HG03097 (cell line): Measurements from ENCODE around the gene COBL.

Experiments used
- ATAC-seq: cut with Tn5 transposase; IDR thresholded peaks from one replicate; pipeline ENCODE4 v1.9.1; 2021; ENCODE audit not compliant: unreplicated experiment, low FRiP score

Gene COBL

DNA sequence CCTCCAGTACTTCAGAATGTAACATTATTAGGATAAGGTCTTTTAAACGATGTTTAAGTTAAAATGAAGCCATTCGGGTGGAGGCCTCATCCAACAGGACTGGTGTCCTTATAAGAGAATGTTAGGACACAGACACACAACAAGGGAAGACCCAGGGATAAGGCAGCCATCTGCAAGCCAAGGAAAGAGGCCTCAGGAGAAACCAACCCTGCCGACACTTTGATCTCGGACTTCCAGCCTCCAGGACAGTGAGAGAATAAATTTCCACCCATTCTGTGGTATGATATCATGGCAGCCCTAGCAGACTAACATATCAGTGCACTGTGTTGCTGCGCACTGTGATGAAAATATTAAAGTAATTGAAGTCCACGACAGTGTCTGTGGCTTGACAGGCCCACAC is 250.8 kb downstream of the COBL start:
- ATAC-seq = no peak

DNA sequence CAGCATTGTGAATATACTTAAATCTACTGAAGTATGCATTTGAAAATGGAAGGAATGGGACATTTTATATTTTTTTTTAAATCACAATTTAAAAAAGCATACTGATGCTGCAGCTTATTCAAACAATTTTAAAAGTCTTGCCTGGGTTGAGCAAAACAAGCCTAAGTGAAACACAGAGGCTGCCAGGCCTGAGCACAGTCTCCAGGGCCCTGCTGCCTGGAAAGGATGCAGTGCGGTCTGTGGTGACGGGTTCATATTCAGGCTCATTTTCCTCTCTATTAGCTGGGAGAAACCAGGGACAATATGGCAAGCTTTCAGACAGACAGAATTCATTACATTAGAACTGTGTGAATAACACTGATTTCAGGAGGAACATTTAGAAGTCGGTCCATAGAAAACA is 251.9 kb downstream of the COBL start:
- no peak for ATAC-seq

DNA sequence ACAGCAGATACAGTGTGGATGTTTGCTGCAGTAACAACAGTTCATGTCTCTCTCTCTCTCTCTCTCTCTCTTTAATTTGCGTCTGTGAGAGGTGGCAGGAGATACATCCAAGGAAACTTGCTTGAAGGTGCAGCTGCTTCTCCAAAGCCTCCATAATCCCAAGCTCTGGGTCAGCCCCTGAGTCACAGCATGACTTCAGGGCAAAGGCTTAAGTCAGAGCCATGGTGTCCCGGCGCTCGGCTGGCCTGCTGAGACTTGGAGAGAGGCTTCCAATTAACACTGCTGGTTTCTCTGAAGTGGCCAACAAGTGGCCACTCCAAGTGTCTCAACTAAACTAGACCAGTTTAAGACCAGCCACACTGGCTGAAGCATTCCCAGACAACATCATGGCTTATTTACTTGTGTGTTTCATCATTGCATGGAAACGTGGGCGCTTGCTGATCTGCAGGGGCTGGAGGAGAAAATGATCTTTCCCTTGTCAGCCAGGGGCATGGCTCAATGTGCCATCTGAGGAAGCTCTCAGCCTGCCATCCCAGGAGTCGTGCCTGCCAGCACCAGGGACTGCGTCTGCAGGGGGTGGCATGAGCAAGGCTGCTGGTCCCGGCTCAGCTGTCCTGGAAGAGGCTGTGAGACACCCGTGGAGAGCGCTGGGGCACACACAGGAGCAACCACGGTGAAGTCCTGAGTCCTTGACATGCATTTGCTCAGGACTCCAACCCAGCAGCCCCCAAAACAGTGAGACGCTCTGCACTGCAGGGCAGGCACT is 254.2 kb downstream of the COBL start:
- no peak for ATAC-seq

DNA sequence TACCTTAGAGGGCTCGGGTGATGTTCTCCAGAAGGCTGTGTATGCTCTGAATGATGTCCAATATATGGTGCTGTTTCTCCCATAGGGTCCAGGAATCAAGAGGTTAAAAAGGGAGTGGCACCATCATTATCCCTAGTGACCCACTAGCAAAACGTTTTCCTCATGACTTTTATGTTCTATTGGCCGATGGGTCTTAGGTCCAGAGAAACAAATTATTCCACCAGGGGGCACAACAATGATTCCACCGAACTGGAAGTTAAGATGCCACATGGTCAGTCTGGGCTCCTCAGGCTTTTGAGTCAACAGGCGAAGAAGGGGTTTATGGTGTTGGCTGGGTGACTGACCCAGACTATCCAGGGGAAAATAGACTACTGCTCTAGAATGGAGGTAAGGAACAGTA is 256.1 kb downstream of the COBL start:
- ATAC-seq = no peak

DNA sequence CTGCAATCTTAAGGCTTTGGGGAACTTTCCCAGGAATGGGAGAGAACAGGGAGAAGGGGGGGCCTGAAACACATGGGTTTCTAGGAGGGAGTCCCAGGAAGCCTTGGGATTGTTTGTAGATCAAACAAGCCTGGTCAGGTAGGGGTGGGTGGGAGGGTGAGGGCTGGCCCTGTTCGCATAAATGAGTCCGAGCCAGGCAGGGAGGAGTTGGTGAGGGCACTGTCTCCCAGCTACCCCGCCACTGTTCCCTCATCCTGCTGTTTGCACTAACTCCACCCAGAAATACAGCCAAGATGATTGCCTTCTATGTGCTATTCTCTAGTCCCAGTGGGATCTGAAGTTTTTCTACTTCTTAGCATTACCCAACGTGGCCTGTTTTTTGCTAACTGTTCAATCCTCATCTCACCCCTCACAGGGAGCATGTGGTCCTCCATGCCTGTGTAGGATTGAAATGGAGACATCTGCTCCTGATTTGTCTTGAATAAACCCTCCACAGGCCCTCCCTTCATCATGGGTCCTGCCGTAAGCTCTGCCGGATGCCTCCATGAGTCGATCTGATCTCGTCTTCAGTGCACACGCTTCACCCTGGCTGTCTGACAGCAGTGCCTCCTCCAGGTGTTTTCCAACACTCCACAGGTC is 257.0 kb downstream of the COBL start:
- ATAC-seq = no peak

DNA sequence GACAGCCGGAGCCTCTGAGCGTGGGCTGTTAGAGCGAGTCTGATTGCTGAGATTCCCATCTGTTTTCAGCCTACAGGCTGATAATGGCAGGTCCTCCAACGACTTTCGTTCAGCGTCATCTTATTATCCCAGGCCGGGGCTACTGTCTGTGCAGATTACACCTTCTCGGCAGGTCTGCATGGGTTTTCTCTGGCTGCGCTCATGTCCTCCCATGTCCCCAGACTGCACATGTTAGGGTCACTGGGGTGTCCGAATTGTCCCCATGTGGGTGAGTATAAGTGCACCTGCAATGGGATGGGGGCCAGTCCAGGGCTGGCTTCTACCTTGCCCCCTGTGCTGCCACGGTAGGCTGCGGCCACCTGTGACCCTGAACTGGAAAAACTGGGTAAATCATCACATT is 257.8 kb downstream of the COBL start:
- no peak for ATAC-seq

DNA sequence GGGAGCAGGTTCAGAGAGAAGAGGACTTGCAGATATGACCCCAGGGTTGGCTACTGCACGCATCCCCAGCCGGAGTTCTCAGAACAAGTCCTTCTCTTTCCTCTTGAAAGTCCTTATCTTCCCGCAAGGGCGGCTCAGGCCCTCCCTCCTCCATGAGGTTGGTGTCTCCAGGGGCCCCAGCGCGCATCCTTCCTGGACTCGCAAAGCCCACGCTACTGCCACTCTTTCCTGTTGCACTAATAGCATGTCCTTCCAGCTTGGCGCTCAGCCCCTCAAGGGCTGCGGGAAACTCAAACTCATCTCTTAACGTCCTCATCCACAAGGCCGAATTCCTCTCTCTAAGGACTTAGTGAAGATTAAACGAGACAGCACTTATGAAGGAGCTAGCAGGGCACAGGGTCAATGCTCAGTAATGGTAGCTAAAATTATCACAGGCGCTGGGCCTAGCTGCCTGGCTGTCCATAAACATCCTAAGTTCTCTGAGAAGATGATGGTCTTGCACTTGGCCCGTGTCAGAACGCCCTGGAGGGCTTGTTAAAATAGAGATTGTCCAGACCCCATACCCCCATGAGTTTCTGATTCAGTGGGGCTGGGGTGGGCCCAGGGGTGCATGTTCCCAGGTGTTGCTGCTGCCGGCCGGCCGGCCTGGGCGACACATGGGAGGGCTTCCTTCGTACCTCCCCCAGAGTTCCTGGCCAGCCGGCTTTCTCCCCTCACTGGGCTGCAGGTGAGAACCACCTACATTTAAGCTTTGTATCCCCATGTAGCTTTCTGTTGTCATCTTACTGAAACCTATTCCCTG is 261.4 kb downstream of the COBL start:
- no peak for ATAC-seq

DNA sequence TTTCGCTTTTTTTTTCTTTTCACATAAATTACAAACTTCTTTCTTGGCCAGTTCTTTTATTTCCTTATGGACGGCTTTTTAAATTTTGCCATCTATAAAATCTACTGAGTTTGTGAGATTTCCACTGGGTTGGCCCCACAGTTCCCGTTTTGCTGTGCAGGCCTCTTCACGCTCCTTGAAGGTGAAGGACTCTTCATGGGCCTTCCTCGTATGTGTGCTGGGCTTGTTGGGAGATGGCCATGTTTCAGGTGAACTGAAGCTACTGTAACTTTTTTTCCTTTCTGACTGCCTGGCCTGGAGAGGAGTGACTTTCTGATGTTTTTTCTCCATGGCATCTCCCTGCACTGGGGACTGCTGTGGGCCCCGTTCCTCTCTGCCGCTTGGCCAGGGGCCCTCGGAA is 262.4 kb downstream of the COBL start:
- ATAC-seq = no peak

DNA sequence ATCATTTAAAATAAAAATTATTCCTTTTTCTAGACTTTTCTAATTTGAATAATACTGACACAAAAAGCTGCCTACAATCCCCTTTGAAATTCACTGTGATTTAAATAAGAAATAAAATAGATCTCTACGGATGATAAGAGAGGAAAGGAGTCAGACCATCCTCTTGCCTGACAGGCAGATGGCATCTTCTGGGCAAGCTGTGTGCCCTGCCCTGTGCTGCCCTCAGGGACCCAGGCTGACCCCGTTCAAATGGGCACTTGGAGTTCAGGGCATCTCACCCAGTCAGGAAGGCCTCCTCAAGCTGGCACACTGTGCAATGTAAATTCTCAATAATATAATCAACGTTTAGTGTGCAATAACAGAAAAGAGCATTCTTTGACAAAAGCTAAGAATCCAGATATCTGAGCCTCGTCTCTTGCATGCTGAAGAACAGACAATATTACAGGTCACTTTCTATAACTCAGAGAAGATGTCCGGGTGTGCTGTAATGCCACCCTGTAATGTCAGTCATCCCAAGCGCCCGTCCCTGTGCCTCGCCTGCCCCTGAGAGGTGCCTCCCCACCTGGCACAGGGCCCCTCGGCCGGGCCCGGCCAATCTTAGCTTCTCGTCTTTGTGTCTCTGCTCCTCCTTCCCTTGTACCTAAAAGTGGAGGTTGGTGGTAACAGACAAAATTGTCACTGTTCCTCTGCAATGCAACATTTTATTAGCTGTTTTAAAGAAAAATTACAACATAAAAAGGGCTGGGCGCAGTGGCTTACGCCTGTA is 263.3 kb downstream of the COBL start:
- ATAC-seq = no peak

DNA sequence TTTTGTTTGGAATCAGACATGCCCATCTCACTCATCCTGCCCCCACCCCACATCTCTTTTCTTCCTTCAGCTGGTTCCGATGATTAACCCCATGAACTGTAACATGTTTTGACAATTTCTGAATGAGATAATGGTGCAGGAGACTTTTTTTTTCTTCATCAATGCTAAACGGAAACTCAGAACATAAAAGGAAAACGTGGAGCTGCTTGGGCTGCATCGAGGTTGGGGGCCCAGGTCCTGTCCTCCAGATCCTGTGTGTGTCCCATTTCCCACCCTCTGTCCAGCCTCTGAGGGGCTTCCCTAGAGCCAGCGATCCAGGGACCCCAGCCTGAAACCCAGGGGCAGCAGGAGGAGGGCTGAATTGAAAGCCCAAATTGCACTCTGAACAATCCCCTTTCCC is 270.1 kb downstream of the COBL start:
- no peak for ATAC-seq

DNA sequence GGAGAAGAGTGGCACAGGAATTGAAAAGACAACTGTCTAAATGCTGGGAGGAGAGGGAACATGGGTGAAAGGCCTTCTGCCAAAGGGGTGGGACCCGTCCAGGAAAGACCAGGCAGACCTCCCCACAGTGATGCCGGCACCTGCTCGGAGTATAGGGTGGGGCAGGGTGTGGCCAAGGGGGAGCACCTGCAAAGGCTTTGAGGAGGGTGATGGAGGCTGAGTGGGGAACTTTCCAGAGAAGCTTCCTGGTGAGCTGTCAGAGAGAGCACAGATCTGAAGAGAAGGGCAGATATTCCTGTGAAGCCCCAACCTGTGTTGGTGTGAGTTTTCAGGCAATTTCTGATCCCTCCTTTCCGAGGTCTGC is 270.5 kb downstream of the COBL start:
- ATAC-seq = no peak

DNA sequence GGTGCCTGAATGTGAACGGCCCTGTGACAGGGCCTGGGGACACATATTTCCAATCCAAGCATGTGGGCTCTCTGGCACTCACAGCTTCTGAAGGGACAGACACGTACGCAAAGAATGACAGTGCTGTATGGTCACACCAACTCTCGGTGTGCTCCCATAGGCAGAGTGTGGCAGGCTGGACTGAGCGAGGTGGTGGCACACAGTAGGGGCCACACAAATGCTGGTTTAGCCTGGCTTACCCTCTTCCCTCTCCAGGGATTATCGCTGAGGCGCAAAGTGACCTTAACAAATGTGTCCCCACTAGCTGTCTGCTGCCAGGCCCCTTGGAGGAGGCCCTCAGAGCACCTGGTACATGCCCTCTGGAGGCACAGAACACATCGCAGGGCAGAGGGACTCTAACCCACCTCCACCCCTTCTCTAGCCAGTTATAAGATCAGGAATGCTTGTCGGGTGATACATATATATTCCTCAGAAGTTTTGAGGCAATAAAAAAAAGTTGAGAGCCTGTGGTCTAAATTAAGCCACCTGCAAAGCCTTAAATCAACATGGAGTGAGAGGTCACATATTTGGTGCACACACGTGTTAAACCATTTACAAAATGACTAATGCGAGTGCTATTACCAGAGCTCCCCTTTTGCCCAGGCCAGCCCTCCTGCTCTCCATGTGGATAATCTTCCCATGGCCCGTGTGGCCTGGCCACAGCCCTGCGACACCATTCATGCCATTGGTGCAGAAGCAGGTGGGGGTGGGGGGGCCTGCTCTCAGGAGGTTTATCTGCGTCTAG is 271.1 kb downstream of the COBL start:
- ATAC-seq = no peak

DNA sequence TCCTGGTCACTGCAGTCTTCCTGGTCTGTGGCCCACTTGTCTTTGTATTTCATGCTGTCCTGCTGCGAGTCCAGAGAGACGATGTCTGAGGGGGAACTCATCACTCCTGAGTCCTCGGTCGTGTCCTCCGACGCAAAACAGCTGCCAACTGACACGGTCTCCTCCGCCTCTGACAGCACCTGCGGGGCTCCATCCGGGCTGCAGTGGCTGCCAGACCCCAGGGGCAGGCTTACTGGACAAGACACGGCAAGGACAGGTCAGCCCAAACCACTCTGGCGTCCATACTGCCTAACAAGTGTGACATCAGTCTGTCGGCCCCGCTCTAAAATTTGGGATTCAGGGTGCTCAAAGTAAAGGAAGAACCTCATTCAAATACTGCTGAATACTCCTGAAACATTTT is 273.1 kb downstream of the COBL start:
- no peak for ATAC-seq

DNA sequence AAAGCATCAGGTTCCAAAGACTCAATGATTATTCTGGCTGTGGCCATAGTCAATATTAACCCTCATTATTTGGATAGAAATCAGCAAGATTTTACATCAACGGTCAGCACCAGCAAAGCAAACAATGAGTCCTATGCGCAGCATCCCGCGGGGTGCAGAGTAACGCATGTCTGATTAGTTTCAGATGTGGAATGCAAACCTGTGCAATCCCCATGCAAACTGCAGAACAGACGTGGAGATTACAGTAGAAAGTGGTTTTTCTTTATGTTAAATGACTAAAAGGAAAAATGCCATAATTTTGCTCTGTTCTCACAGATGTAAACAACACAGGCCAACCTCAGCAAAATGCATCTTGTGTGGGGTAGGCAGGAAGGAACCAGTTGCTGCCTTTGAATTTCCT is 275.8 kb downstream of the COBL start:
- no peak for ATAC-seq

DNA sequence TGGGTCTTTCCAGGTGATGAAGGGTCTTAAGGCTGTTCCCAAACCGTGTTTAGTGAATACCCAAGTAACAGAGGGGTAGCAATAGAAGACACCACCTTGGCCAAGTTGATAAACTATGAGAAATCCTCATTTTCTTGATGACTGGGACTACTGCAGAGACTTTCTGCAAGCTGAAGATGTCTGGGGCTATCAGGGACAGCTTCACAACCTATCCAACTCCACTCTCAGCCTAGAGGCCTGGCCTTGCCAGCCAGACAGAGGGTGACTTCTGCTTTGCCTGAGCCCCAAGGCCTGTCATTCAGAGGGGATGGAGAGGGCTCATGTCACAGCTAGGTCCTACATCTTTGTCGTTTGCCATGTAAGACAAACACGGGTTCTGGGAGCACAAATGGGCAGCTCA is 278.0 kb downstream of the COBL start:
- ATAC-seq = no peak

DNA sequence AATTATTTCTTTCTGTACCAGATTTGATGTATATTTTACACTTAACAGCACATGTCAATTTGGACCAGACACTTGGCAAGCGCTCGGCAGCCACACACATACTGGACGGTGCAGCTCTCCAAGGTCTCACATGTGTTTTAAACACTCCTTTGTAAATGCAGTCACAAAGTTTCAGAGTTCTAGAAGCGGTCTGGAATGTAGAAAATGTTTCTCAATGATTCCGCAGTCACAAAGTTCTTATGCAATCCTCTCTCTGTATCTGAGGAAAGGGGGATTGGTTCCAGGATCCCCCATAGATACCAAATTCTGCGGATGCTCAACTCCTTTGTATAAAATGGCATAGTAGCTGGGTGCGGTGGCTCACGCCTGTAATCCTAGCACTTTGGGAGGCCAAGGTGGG is 280.9 kb downstream of the COBL start:
- ATAC-seq = no peak

DNA sequence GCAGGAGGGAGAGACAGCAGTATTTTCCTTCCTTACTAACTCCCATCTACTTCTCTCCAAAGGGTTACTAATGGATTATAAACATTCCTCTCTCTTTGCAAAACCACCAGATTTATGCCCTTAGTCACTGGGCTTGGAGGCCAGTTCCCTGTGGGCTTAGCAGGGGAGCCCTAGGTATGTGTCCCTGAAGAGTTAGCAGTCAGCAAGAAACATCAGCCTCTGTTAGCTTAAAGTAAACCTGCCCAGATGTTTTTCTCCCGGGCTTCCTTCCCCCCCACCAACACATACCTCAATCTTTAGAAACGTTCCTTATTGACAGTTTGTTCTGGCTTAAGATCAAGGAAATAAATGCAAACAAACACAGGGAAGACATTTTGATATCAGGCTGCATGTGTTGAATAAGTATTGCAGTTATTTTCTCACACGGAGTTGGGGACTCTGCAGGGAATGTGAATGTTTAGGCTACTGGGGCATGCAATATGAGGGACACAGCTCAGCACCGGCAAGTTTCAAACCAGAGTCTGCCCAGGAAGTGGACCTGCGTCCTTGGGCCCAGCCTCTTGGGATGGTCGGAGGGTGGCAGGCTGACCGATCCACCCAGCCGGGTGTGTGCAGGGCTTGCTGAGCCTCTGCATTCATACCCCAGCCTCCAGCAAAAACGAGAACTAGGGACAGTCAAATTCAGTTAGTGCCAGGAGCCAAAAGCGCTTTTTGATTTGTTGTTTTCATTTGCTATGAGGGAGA is 281.9 kb downstream of the COBL start:
- no peak for ATAC-seq

DNA sequence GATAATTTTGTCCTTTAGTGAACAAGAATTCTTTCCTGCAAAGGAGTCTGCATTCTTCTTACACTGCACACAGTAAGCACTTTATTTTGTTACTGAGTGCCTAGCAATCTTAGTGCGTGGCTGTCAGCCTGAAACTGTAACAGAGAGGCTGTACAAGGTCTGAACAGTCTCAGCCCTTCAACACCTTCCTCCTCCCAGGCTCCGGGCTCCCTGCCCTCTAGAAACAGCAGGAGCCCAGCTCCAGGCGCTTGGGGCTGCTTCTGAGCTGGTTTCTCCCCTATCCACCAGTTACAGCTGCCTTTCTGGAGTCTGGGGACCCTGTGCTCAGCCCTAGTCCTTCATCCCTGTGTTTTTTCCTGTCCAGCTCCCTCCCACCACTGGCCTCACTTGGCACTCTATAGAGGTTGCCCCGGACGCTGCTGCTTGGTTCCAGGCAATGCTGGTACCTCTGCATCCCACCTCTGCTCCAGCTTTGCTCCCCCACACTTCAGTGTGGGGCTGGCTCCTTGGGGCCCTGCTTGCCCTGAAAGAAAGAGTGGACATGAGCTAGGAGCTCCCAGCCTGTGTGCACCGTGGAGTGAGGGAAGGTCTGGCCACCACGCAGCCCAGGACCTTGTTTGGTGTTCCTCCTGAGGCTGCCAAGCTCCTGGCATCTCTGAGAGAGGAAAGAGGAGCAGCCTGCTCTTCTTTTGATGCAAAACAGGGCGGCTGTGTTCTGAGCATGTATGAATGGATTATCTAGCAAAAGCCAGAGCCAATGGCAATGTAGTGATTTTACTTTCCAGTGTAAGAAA is 282.7 kb downstream of the COBL start:
- ATAC-seq = no peak
